GM19023 (cell line): ENCODE measurements around the gene ASMTL.
"Not testable (repeated sequence)": the region's sequence is repeated elsewhere in the genome, so short reads cannot be mapped to it uniquely, and the experiment has no call there.

Experiments used
- ATAC-seq: cut with Tn5 transposase; IDR thresholded peaks from one replicate; pipeline ENCODE4 v1.9.1; 2021; ENCODE audit warnings: mild to moderate bottlenecking, moderate library complexity; ENCODE audit not compliant: unreplicated experiment

Gene ASMTL

GRCh38 chrX:1435241-1435895 lies 17.3 kb downstream of the ASMTL start:
- ATAC-seq: no peak

DNA sequence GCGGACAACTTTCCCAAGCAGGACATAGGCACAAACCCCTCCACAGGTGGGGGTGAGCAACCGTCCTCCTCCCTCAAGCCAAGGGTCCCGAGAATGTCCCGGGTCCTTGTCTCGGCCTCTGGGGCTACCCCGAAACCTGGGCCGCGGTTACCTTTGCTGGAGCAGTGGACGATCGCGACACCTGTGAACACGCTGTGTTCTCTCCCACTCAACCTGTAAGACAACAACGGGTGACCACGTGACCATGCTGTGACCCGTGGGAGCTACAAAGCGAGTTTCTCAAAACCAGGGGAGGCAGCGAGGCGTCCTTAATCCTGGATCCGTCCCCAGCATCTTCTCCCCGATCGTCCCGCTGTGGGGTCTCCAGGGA lies 17.9 kb downstream of the ASMTL start:
- ATAC-seq: no peak

DNA sequence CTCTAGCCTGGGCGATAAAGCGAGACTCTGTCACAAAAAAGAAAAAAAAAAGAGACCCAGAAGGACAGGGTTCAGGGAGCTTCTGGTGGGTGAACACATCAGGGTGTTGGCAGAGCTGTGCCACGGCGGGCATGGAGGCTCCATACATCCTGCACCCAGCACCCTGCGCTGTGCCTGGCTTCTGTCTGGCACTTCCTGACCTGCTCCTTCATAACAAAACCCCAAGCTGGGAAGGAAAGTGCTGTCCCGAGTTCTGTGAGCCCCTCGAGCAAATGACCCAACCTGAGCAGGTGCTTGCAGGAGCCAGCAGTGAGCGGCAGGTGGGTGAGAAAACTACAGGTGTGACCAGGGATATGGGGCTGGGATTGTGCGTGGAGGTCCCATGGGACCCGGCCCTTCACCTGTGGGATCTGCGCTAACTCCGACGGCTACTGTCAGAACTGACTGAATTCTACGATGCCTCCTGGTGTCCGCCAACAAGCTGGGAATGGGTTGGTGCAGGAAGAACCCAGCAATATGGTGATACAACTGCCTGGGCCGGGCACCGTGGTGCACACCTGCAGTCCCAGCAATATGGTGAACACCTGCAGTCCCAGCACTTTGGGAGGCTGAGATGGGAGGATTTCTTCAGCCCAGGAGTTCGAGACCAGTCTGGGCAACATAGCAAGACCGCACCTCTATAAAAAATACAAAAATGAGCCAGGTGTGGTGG lies 18.9 kb downstream of the ASMTL start:
- ATAC-seq: no peak

GRCh38 chrX:1430451-1430850 lies 22.3 kb downstream of the ASMTL start:
- ATAC-seq: no peak

DNA sequence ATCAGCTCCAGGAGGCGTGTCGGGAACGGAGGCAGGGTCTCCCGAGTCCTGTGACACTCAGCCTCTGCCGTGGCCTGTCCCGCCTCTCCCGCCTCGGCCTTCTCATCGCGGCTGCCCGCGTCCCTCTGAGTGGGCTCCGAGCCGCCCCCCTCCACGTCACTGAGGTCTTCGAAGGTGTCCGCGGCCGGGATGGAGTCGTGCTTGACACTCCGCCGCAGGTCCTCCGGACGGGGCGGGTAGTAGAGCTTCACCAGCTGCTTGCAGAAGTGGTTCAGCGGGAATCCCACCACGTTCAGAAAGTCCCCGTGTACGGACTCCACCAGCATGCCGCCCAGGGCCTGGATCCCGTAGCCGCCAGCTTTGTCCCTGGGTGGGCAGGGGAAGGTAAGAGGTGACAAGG lies 25.0 kb downstream of the ASMTL start:
- no peak for ATAC-seq

DNA sequence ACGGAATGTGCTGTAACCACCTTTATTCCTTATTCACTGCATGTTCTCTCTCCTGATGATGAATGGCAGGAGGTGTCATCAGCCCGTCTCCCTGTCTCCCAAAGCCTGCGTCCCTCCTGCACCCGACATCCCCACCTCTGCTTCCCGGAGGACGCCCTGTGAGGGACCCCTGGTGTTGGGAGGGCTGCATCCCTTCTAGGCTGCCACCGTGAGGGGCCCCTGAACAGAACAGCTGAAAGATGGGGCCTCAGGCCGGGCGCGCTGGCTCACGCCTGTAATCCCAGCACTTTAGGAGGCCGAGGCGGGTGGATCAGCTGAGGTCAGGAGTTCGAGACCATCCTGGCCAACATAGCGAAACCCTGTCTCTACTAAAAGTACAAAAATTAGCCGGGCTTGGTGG lies 26.4 kb downstream of the ASMTL start:
- ATAC-seq: not testable (repeated sequence)

DNA sequence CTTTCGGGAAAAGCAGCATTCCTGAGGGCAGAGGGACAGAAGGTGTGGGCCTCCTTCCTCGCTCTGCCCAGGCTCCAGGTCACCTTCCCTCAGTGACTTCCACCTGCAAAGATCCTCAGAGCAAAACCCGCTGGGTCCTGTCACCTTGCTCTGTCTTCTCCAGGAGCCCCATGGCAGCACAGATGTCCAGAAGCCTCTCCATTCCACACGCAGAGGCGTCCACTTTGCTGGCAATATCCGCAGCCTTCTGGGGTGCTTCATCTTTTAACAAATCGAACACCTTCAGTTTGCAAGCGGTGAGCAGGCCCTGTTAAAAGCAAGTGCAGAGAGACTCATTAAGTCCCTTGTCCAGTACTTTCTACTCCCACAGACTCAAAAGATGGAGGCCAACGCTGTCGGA lies 27.3 kb downstream of the ASMTL start:
- no peak for ATAC-seq

DNA sequence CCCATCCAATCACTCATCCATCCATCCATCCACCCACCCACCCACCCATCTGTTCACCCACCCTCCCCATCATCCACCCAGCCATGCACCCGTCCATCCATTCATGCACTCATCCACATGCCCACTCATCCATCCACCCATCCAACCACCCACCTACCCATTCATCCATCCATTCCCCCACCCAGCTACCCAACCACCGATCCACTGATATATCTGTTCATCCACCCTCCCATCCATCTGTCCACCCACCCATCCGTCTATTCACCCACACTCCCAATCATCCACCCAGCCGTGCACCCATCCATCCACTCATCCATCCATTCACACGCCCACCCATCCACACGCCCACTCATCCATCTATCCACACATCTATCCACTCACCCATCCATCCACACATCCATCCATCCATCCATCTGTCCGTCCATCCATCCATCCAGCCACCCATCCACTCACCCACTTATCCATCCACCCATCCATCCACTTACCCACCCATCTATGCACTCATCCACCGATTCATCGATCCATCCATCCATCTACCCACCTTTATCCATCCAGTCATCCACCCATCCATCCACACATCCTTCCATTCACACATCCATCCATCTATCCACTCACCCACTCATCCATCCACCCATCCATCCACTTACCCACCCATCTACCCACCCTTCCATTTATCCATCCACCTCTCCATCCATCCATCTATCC lies 28.4 kb downstream of the ASMTL start:
- ATAC-seq: no peak

GRCh38 chrX:1423215-1423614 lies 29.5 kb downstream of the ASMTL start:
- ATAC-seq: no peak

GRCh38 chrX:1422135-1422465 lies 30.6 kb downstream of the ASMTL start:
- no peak for ATAC-seq

DNA sequence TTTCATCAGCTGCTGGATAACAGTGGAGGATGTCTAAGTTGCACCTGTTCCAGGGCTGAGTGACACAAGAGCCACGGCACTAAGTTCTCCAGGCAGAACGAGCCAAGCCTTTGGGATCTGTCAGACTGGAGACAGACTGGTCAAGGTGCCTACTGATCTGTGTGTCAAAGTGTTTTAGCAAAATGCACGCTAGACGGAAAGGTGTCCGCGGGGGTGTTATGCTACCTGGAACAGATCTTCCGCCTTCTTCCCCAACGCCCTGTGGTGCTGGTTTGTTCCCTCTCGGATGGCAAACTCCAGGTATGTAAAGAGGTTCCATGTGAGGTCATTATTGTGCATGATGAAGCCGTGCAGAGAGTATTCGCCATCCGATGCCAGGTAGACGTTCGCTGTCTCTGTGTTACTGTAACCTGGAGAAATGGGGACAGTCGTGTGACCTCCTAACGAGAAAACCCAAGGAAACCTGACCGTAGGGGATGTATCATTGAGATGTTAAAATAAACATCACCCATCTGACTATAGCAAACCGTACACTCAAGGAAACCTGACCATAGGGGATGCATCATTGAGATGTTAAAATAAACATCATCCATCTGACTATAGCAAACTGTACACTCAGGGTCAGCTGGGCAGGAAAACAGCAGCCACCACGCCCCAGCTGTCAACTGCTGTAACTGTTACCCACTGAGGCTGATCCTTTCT lies 31.1 kb downstream of the ASMTL start:
- no peak for ATAC-seq

DNA sequence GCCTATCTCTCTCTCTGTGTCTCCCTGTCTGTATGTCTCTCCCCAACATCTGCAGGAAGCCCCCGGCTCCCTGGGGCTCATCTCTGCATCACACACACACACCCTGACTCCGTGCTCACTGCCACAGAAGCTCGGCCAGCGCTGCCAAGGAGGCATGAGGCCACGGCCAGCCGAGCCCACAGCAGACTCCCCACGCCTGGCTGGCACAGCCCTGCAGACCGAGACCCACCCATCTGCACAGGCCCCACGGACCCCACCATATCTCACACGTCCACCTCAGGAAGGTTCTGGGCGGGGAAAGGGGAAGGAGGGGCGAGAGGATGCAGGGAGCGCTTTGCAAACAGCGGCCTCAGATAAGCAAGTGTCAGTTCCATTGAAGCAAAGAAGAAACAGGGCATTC lies 32.3 kb downstream of the ASMTL start:
- ATAC-seq: no peak

GRCh38 chrX:1419545-1420355 lies 33.0 kb downstream of the ASMTL start:
- ATAC-seq: no peak

- ATAC-seq: no peak
These were observed 33.7 kb downstream of the ASMTL start for GRCh38 chrX:1418901-1419544.

- no peak for ATAC-seq
These were observed 34.6 kb downstream of the ASMTL start for GRCh38 chrX:1417921-1418771.

- no peak for ATAC-seq
These were observed 35.5 kb downstream of the ASMTL start for GRCh38 chrX:1416965-1417760.

- no peak for ATAC-seq
These were observed 36.4 kb downstream of the ASMTL start for GRCh38 chrX:1416327-1416784.

- no peak for ATAC-seq
These were observed 40.1 kb downstream of the ASMTL start for GRCh38 chrX:1412551-1413161.
